Stimulated activated CD8-positive, alpha-beta memory T cell treated with anti-CD3 and anti-CD28 coated beads, Interleukin-7, amount 100 ng/mL, for 24 hours (primary cell): ENCODE data around the gene ZNF574.
"Not testable (repeated sequence)": the region's sequence is repeated elsewhere in the genome, so short reads cannot be mapped to it uniquely, and the experiment has no call there.

ENCODE experiments used
- DNase-seq: peaks from one replicate; pipeline ENCODE4 v3.0.0-alpha.2; 2020; ENCODE audit warnings: low read depth

ZNF574 gene

DNA sequence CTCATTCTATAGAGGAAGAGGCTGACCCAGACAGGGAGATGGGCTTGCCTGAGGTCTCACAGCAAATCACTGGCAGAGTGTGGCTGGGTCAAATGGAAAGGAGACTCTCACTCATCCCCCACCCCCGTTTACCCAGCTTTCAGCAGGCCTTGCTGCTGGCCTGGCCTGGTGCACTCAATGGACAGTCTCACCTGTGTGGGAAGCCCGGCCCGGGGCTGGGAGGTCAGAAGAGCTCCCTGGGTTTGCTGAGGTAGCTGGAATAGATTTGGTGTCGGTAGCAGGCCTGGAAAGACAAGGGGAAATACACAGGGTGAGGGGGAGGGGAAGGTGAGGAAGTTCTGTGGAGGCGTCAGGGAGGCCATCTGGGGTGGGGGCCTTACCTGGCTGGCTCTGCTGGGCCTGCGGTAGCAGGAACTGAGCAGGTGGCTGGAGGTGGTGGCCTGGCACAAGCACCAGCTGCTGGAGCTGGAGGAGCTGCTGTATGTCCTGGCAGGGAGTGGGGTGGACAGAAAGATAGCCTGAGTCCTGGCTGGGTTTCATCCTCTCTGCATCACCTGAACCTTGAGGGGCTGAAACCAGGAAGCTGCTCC, 23.5 kb downstream of the ZNF574 start:
- DNase-seq: no peak

DNA sequence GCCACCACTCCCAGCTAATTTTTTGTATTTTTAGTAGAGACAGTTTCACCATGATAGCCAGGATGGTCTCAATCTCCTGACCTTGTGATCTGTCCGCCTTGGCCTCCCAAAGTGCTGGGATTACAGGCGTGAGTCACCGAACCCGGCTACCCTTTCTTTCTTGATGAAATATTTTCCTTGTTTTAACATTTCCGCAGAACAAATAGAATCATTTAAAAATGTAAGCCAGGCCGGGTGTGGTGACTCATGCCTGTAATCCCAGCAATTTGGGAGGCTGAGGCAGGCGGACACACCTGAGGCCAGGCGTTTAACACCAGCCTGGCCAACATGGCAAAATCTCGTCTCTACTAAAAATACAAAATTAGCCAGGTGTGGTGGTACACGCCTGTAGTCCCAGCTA, 24.3 kb downstream of the ZNF574 start:
- not testable (repeated sequence) for DNase-seq

DNA sequence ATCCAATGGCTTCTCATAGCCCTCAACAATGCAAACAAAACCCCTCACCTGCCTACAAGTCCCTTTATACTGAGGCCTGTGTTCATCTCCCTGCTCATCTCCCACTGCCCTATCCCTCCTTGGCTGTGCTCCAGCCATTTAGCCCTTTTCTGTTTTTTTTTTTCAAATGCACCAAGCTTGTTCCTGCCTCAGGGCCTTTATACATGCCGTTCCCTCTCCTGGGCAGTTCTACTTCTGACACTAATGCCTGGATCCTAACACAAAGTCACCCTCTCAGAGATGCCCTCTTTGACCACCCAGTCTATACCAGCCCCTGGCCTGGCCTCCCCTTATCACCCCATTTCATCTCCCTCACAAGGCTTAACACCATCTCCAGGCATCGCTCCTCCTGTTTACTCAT, 26.9 kb downstream of the ZNF574 start:
- no peak for DNase-seq

GRCh38 chr19:42105368-42105767, 29.4 kb downstream of the ZNF574 start:
- no peak for DNase-seq

- peak; percentile 77 for DNase-seq
Observed at GRCh38 chr19:42108527-42109389, 32.8 kb downstream of the ZNF574 start.

- DNase-seq: no peak
Observed at GRCh38 chr19:42109896-42110295, 33.9 kb downstream of the ZNF574 start.

DNA sequence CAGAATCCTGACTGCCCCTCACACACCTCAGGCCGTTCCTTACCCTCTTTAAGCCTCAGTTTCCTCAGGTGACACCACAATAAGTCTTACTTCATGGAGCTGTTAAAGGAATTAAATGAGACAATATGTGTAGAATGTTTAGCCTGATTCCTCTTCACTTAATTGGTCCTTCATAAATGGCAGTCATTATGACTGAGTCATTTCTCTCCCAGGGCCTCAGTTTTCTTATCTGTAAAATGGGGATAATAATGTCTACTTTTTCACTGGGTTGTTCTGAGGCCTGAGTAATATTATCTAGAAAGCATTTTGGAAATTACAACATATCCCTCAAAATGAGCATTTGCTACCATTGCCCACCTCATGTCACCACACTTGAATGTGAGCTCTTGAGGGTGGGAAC, 34.7 kb downstream of the ZNF574 start:
- no peak for DNase-seq

DNA sequence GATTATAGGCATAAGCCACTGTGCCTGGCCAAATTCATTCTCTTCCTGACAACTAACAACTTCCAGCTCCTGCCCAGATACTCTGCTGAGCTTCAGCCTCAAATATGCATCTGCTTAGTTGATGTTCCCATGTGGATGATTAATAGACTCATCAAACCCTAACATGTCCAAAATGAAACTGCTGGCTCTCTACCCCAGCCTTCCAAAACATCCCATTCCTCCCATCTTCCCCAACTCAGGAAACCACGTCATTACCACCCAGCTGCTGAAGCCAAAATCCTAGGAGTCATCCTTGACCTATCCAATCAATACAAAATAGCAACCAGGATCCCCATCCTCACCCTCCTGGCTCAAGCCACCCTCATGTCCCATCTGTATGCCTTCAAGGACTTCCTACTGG, 35.4 kb downstream of the ZNF574 start:
- DNase-seq: no peak

DNA sequence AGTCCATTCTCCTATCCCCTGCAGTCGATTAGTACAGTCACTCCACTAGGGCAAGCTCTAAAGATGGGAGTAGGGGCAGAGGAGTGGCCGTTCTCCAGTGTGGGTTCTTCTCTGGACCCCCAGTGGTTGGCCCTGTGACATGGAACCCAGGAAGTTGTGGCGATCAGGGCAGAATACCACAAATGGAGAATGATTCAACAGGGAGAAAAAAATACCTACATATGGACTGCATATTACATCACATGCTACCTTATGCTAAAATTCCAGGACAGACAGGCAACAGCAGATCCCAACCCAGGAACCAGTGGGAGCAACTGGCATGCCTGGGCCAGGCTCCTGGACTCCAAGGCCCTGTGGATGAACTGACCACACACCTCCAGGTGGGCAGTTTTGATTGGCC, 35.8 kb downstream of the ZNF574 start:
- no peak for DNase-seq

GRCh38 chr19:42113641-42114348, 37.8 kb downstream of the ZNF574 start:
- DNase-seq: no peak

GRCh38 chr19:42114412-42114811, 38.4 kb downstream of the ZNF574 start:
- no peak for DNase-seq

GRCh38 chr19:42115219-42115618, 39.3 kb downstream of the ZNF574 start:
- no peak for DNase-seq

- no peak for DNase-seq
Observed at GRCh38 chr19:42115705-42116104, 39.7 kb downstream of the ZNF574 start.

GRCh38 chr19:42116308-42117075, 40.5 kb downstream of the ZNF574 start:
- DNase-seq: no peak

DNA sequence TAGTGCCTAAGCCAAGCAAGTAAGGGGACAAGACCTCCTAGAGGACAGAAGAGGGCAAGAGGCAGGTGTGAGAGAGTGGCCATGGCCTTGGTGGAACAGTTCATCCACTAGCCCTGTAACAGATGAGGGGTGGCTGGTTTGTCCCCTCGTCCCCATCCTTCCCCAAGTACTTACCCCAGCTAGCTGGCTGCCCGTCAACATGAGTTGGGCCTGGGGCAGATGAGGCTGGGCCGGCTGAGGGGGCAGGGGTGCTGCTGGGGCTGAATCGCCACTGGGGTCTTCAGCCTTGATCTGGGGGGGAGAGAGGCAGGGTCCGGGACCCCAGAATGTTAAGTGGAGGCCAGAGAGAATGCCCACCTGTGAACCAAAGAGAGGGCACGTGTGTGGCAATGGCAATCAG, 41.1 kb downstream of the ZNF574 start:
- no peak for DNase-seq

- no peak for DNase-seq
Observed at GRCh38 chr19:42120276-42120980, 44.5 kb downstream of the ZNF574 start.

- DNase-seq: no peak
Observed at GRCh38 chr19:42121036-42121621, 45.2 kb downstream of the ZNF574 start.

GRCh38 chr19:42121656-42122069, 45.7 kb downstream of the ZNF574 start:
- DNase-seq: peak; percentile 56

DNA sequence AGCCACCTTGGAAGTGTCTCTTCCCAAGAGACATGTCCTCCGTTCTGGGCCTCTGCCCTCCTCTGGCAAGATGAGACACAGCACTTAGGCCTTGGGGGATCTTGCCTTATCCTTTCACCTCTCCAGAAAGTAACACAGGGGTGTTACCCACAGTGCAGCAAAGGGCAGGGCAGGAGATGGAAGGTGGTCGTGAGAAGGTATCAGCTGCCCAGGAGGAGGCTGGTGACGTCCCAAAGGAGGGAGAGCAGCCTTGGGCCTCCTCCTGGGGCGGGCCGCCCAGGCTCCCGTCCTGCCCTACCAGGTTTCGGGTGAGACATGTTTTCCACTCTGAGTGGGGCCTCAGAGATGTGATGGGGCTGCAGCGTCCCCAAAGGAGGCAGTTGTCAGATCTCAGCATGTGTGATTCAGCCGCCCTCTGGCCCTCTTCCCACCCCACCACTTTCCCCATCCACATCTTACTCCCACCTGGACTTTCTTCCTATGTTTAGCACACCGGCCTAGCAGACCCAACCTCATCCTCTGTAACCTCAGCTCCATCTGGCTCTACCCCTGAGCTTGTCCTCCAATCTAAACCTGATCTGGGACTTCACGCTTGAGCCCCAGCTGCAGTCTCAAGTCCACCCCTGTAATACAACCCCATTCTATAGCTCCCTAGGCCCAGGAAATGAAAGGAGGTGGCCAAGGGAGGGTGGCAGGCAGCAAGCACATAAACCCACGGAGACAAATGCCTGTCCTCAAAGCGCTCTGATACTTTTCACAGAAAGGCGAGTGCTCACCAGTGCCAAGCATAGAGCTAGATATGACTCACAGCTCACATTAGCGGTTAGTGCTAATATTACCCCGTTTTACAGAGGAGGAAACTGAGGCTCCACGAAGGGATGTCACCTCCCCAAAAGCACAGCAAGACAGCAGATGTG, 47.0 kb downstream of the ZNF574 start:
- DNase-seq: peak; percentile 41

DNA sequence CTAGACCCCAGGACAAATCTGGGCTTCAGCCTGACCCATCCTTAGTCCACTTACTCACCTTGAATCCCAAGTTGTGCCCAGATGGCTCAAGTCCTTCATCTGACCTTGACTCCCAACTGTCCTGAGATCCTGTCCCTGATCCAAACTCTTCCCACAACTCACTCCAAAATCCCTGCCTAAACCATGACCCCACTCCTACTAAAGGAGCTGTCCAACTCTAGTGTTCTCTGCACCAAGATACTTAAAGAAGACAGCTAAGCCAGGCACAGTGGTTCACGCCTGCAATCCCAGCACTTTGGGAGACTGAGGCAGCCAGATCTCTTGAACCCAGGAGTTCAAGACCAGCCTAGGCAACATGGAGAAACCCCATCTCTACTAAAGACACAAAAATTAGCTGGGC, 47.8 kb downstream of the ZNF574 start:
- DNase-seq: no peak
